HG02870 (cell line): ENCODE measurements around the gene TMCO4.

Source experiments
- ATAC-seq: cut with Tn5 transposase; IDR thresholded peaks from one replicate; pipeline ENCODE4 v1.9.1; 2021; ENCODE audit warnings: mild to moderate bottlenecking, moderate library complexity; ENCODE audit not compliant: unreplicated experiment

Gene TMCO4

GRCh38 chr1:19662313-19662712 lies 137.4 kb downstream of the TMCO4 start:
- no peak for ATAC-seq

- no peak for ATAC-seq
Observed at GRCh38 chr1:19661721-19662228, 137.9 kb downstream of the TMCO4 start.

GRCh38 chr1:19658186-19658585 lies 141.5 kb downstream of the TMCO4 start:
- no peak for ATAC-seq

GRCh38 chr1:19657511-19657910 lies 142.2 kb downstream of the TMCO4 start:
- ATAC-seq: no peak

GRCh38 chr1:19656780-19657466 lies 142.8 kb downstream of the TMCO4 start:
- no peak for ATAC-seq

GRCh38 chr1:19656134-19656779 lies 143.5 kb downstream of the TMCO4 start:
- no peak for ATAC-seq

GRCh38 chr1:19655718-19656080 lies 144.0 kb downstream of the TMCO4 start:
- no peak for ATAC-seq

- ATAC-seq: no peak
Observed at GRCh38 chr1:19654886-19655717, 144.6 kb downstream of the TMCO4 start.

- ATAC-seq: no peak
Observed at GRCh38 chr1:19654386-19654785, 145.3 kb downstream of the TMCO4 start.

- ATAC-seq: no peak
Observed at GRCh38 chr1:19651141-19651737, 148.5 kb downstream of the TMCO4 start.

GRCh38 chr1:19650416-19651140 lies 149.1 kb downstream of the TMCO4 start:
- no peak for ATAC-seq

GRCh38 chr1:19648689-19649088 lies 151.0 kb downstream of the TMCO4 start:
- no peak for ATAC-seq

GRCh38 chr1:19648239-19648638 lies 151.5 kb downstream of the TMCO4 start:
- no peak for ATAC-seq

GRCh38 chr1:19647643-19648042 lies 152.1 kb downstream of the TMCO4 start:
- ATAC-seq: no peak

- no peak for ATAC-seq
Observed at GRCh38 chr1:19646377-19647319, 153.1 kb downstream of the TMCO4 start.

- ATAC-seq: no peak
Observed at GRCh38 chr1:19645411-19646251, 154.1 kb downstream of the TMCO4 start.

- ATAC-seq: no peak
Observed at GRCh38 chr1:19644681-19645410, 154.9 kb downstream of the TMCO4 start.

- no peak for ATAC-seq
Observed at GRCh38 chr1:19644395-19644680, 155.4 kb downstream of the TMCO4 start.
